H1 (cell line): ENCODE results near the gene HMCN2. TPM values are rescaled to one million over a fixed set of nuclear protein-coding genes. Genes with fewer than 3 reads are reported as not detected.

Experiments
- CTCF ChIA-PET: fragments of 300-600 bp; sonication (Branson Sonifier 250); formaldehyde crosslinking; loops from one replicate; lab custom pipeline; 2021; ENCODE audit not compliant: partially characterized antibody; lab: Charles Lee
- POLR2A ChIA-PET: fragments of 300-600 bp; sonication (Branson Sonifier 250); formaldehyde crosslinking; loops from one replicate; lab custom pipeline; 2021; ENCODE audit warnings: inconsistent platforms; ENCODE audit not compliant: partially characterized antibody; lab: Charles Lee
- DNase-seq, 2 experiments: peaks; one replicate each; pipeline versions ENCODE4 v3.0.0 to v3.0.0-alpha.2; 2010 to 2022; ENCODE audit warnings: low spot score in 2 of 2, low read depth in 1 of 2, mixed read lengths in 1 of 2
- FAIRE-seq: peaks from 2 replicates; lab custom pipeline; 2011; peaks lifted over from hg19 to GRCh38; lab: Jason Lieb, UNC
- H2AFZ ChIP-seq: 2 replicates; pipeline ENCODE4 v1.8.1; 2012; ENCODE audit warnings: low read length, inconsistent platforms
- H2AK5ac ChIP-seq: 2 replicates; pipeline ENCODE4 v1.6.1; 2013; ENCODE audit warnings: low read depth, low read length
- H2BK120ac ChIP-seq: replicated peaks from 2 replicates; pipeline ENCODE3; 2013; ENCODE audit warnings: low read depth, low read length, inconsistent platforms
- H2BK12ac ChIP-seq: 2 replicates; pipeline ENCODE4 v1.6.1; 2013; ENCODE audit warnings: low read depth, low read length
- H2BK15ac ChIP-seq: 2 replicates; pipeline ENCODE4 v1.6.1; 2013; ENCODE audit warnings: low read length
- H2BK20ac ChIP-seq: 2 replicates; pipeline ENCODE4 v1.6.1; 2013; ENCODE audit warnings: low read length
- H2BK5ac ChIP-seq: 2 replicates; pipeline ENCODE4 v1.6.1; 2013; ENCODE audit warnings: low read depth, low read length
- H3K14ac ChIP-seq: 2 replicates; pipeline ENCODE4 v1.6.1; 2013; ENCODE audit warnings: inconsistent platforms; ENCODE audit not compliant: insufficient read length
- H3K18ac ChIP-seq: 2 replicates; pipeline ENCODE4 v1.6.1; 2013; ENCODE audit warnings: low read length; ENCODE audit errors: extremely low read depth
- H3K23ac ChIP-seq: 2 replicates; pipeline ENCODE4 v1.6.1; 2013; ENCODE audit warnings: inconsistent platforms; ENCODE audit not compliant: insufficient read length
- H3K23me2 ChIP-seq: 2 replicates; pipeline ENCODE4 v1.6.1; 2013; ENCODE audit warnings: low read depth, low read length
- H3K27ac ChIP-seq: 2 replicates; pipeline ENCODE4 v1.6.1; 2011; ENCODE audit warnings: low read depth, low read length, inconsistent platforms
- H3K27me3 ChIP-seq, 4 experiments: replicated peaks in 1 of 4; 1 replicate in 1 of 4; 2 replicates in 3 of 4; pipeline versions ENCODE4 v1.6.1 to v1.8.1; 2011 to 2013; ENCODE audit warnings: low read length in 3 of 4, mild to moderate bottlenecking in 3 of 4, inconsistent platforms in 2 of 4, mixed read lengths in 2 of 4, moderate library complexity in 1 of 4; ENCODE audit not compliant: control insufficient read depth in 3 of 4, insufficient read depth in 3 of 4; ENCODE audit errors: extremely low read depth in 1 of 4
- H3K36me3 ChIP-seq, 4 experiments: 2 replicates each; pipeline versions ENCODE4 v1.6.1 to v1.8.1; 2011 to 2013; ENCODE audit warnings: mild to moderate bottlenecking in 4 of 4, low read length in 3 of 4, moderate library complexity in 2 of 4, control low read depth in 1 of 4, inconsistent platforms in 1 of 4; ENCODE audit not compliant: insufficient read depth in 4 of 4, control insufficient read depth in 2 of 4
- H3K4ac ChIP-seq: replicated peaks from 2 replicates; pipeline ENCODE3; 2013; ENCODE audit warnings: low read length, low read depth, mixed read lengths, inconsistent platforms; ENCODE audit not compliant: insufficient read length
- H3K4me1 ChIP-seq, 4 experiments: replicated peaks in 1 of 4; 1 replicate in 1 of 4; 2 replicates in 3 of 4; pipeline versions ENCODE4 v1.6.1 to v1.8.1; 2011 to 2013; ENCODE audit warnings: low read length in 3 of 4, inconsistent platforms in 2 of 4, mixed read lengths in 1 of 4; ENCODE audit not compliant: insufficient read depth in 4 of 4, control insufficient read depth in 3 of 4
- H3K4me2 ChIP-seq, 2 experiments: 2 replicates each; pipeline versions ENCODE4 v1.6.1 to v1.8.1; 2011 to 2013; ENCODE audit warnings: low read depth in 2 of 2, low read length in 2 of 2, control low read depth in 1 of 2, inconsistent platforms in 1 of 2, mild to moderate bottlenecking in 1 of 2; ENCODE audit not compliant: insufficient read depth in 1 of 2
- H3K4me3 ChIP-seq, 4 experiments: fragments of 200-600, 300-600 bp in 1 of 4; sonication (generic), shearing (Covaris generic), sonication (Bioruptor Twin) in 1 of 4; 2 replicates each; pipeline versions ENCODE4 v1.5.1 to v1.8.1; 2011 to 2016; ENCODE audit warnings: low read length in 4 of 4, low read depth in 3 of 4, control low read depth in 2 of 4, inconsistent platforms in 2 of 4, mild to moderate bottlenecking in 2 of 4, mixed read lengths in 1 of 4, moderate library complexity in 1 of 4; ENCODE audit not compliant: insufficient read depth in 2 of 4; ENCODE audit errors: extremely low read depth in 1 of 4
- H3K56ac ChIP-seq: replicated peaks from 2 replicates; pipeline ENCODE3; 2013; ENCODE audit warnings: low read depth, mild to moderate bottlenecking, mixed read lengths, low read length, inconsistent platforms; ENCODE audit not compliant: insufficient read length
- H3K79me1 ChIP-seq: 2 replicates; pipeline ENCODE4 v1.6.1; 2013; ENCODE audit warnings: low read depth, low read length, control low read depth
- H3K79me2 ChIP-seq, 2 experiments: 2 replicates each; pipeline versions ENCODE4 v1.6.1 to v1.8.1; 2012 to 2013; ENCODE audit warnings: low read length in 2 of 2, mild to moderate bottlenecking in 2 of 2, inconsistent platforms in 1 of 2; ENCODE audit not compliant: insufficient read depth in 2 of 2, control insufficient read depth in 1 of 2
- H3K9ac ChIP-seq, 4 experiments: replicated peaks in 1 of 4; 1 replicate in 1 of 4; 2 replicates in 3 of 4; pipeline versions ENCODE4 v1.6.1 to v1.8.1; 2011 to 2013; ENCODE audit warnings: low read depth in 3 of 4, low read length in 3 of 4, control low read depth in 2 of 4, mild to moderate bottlenecking in 2 of 4, moderate library complexity in 2 of 4, inconsistent platforms in 1 of 4; ENCODE audit errors: extremely low read depth in 1 of 4
- H3K9me3 ChIP-seq, 2 experiments: 2 replicates each; pipeline versions ENCODE4 v1.6.1 to v1.8.1; 2012 to 2013; ENCODE audit warnings: mild to moderate bottlenecking in 2 of 2, moderate library complexity in 2 of 2, control low read depth in 1 of 2, inconsistent platforms in 1 of 2, low read depth in 1 of 2, low read length in 1 of 2, mixed read lengths in 1 of 2; ENCODE audit not compliant: insufficient read depth in 2 of 2
- H4K20me1 ChIP-seq, 2 experiments: replicated peaks in 1 of 2; 2 replicates each; pipeline versions ENCODE3 to v1.8.1; 2011 to 2013; ENCODE audit warnings: inconsistent platforms in 2 of 2, low read length in 2 of 2, mild to moderate bottlenecking in 1 of 2; ENCODE audit not compliant: insufficient read depth in 2 of 2, control insufficient read depth in 1 of 2
- H4K5ac ChIP-seq: 2 replicates; pipeline ENCODE4 v1.6.1; 2013; ENCODE audit warnings: low read length, low read depth, mixed read lengths, inconsistent platforms; ENCODE audit not compliant: insufficient read length
- H4K8ac ChIP-seq: 2 replicates; pipeline ENCODE4 v1.8.0; 2013; ENCODE audit warnings: mild to moderate bottlenecking, moderate library complexity, low read length, inconsistent platforms; ENCODE audit not compliant: insufficient read depth; ENCODE audit errors: extremely low read depth
- H4K91ac ChIP-seq: replicated peaks from 2 replicates; pipeline ENCODE3; 2013; ENCODE audit warnings: low read length, mixed read lengths, inconsistent platforms; ENCODE audit not compliant: insufficient read length
- HDAC6 ChIP-seq: IDR thresholded peaks from one replicate; pipeline ENCODE4 v1.7.1; 2012; ENCODE audit warnings: low read depth, mild to moderate bottlenecking, inconsistent platforms, low read length, moderate library complexity
- WGBS, 2 experiments: shearing (Covaris generic) in 1 of 2; methylation state at CpG; one replicate each; pipeline versions ENCODE4 v1.1.6 to v1.1.7; 2013 to 2015; ENCODE audit warnings: low lambda C conversion rate in 2 of 2, mixed read lengths in 2 of 2, inconsistent platforms in 1 of 2, low coverage in 1 of 2, missing lambda C conversion rate in 1 of 2; ENCODE audit not compliant: insufficient replicate concordance in 2 of 2, insufficient coverage in 1 of 2, insufficient read length in 1 of 2; ENCODE audit errors: extremely low coverage in 1 of 2, missing lambda C conversion rate in 1 of 2; 5-methylcytosine and 5-hydroxymethylcytosine counted together
- polyA plus RNA-seq, 7 experiments: library from polyadenylated mRNA; depleted of rRNA in 3 of 7; stranded (reverse) in 5 of 7; unstranded in 2 of 7; fragments of >200 nt in 5 of 7; fragments of 200-250 nt in 2 of 7; gene quantifications; 1 replicate in 5 of 7; 2 replicates in 1 of 7; 4 replicates in 1 of 7; pipeline versions ENCODE4 v1.2.1 to v1.2.3, GENCODE V29; 2011 to 2013; ENCODE audit warnings: missing spikeins in 2 of 7, mixed read lengths in 2 of 7
- total RNA-seq: library from RNA; stranded (reverse); fragmentation: NEBNext Ultra II Directional; extraction: Animal tissue kit (Norgen Biotek cat#: 25700); gene quantifications from 2 replicates; pipeline ENCODE4 v1.2.1, GENCODE V29; 2021

The HMCN2 gene
- total and polyA plus RNA-seq, 2 of the 8 experiments (the other 6 are each of a cell fraction or from before 2014, with no cell fraction given), result 5.0 to 9.1 TPM

- WGBS, 2 experiments, result 85% methylated on average over 6 of the region's 6 CpGs; no CpG with 5 or more reads in 1 of the 2 experiments
- Histone ChIP-seq H3K18ac (no peak overlapping the region), H2AK5ac (no peak overlapping the region)
- TF ChIP-seq HDAC6, result no peak
Observed at GRCh38 chr9:130380920-130381469, 115.4 kb downstream of the HMCN2 start.

More at GRCh38 chr9:130380920-130381469, 115.4 kb downstream of the HMCN2 start:
- Histone ChIP-seq H2BK20ac (no peak overlapping the region), H4K8ac (no peak overlapping the region), H3K23me2 (no peaks in the 10 kb centered on the region), H3K79me1 (no peaks in the 10 kb centered on the region), H3K27ac (no peak overlapping the region), H3K27me3 (no peaks in the 10 kb centered on the region), H3K79me2 (no peaks in the 10 kb centered on the region), H2BK120ac (no peak overlapping the region), H4K20me1 (peaks cover 0 to 2% of the 10 kb centered on the region in 2 experiments), H3K4ac (no peak overlapping the region), H3K4me1 (no peaks in the 10 kb centered on the region), H2BK15ac (no peak overlapping the region), H3K36me3 (no peaks in the 10 kb centered on the region), H3K23ac (no peak overlapping the region), H2BK5ac (no peak overlapping the region), H3K4me2 (no peak overlapping the region), H3K4me3 (no peak overlapping the region), H2AFZ (no peak overlapping the region), H3K14ac (no peak overlapping the region), H4K5ac (no peak overlapping the region), H3K56ac (no peak overlapping the region), H4K91ac (no peak overlapping the region), H2BK12ac (no peak overlapping the region), H3K9me3 (no peaks in the 10 kb centered on the region), H3K9ac (no peak overlapping the region)
- DNase-seq (no peak), FAIRE-seq (no peak)
- POLR2A ChIA-PET, result interaction anchor here (1.8 kb wide), 1 partner anchor 65 kb away, joined by 4 read pairs; no protein-coding TSS in a partner anchor
- CTCF ChIA-PET, result interaction anchor here (0.7 to 2.4 kb wide), 3 partner anchors 11 to 737 kb away, joined by 3 to 7 read pairs (median 3); no protein-coding TSS in a partner anchor
